MM.1S (cell line): ENCODE results near the gene GON7.

ENCODE experiments used
- EZH2 ChIP-seq: fragments of 300-600 bp; sonication (generic); optimal IDR thresholded peaks from 2 replicates; pipeline ENCODE3; 2017; ENCODE audit warnings: low read depth, mild to moderate bottlenecking, antibody characterized with exemption, low read length, mixed read lengths
- EZH2phosphoT487 ChIP-seq: fragments of 300-600 bp; sonication (generic); IDR thresholded peaks from 2 replicates; pipeline ENCODE4 v1.6.1; 2018; ENCODE audit warnings: antibody characterized with exemption, low read length

GRCh38 chr14:93175492-93175891 lies 31.4 kb downstream of the GON7 start:
- TF ChIP-seq EZH2phosphoT487 (no peak), EZH2 (no peak)
